Subcutaneous adipose tissue (tissue), 4 donors: ENCODE measurements around the gene TBCD. TPM values are rescaled to one million over a fixed set of nuclear protein-coding genes. Genes with fewer than 3 reads are reported as not detected.

Experiments used
- CTCF ChIP-seq: fragments of 450-650 bp; IDR thresholded peaks from one replicate; pipeline ENCODE4 v1.5.1; 2016; ENCODE audit warnings: low read depth, mild to moderate bottlenecking, control low read depth, antibody characterized with exemption, moderate library complexity
- total RNA-seq, 4 donors: library from RNA; depleted of rRNA; stranded (reverse); fragments of >200 nt; gene quantifications; one replicate each; pipeline ENCODE4 v1.1.0, GENCODE V29; 2016

The TBCD gene
- total RNA-seq, 4 donors from 2014 or later = 36.5 to 103 (median 54.7) TPM

GRCh38 chr17:82720204-82720603, 31.7 kb upstream of the TBCD start:
- no peak for TF ChIP-seq CTCF

GRCh38 chr17:82722341-82723013, 29.4 kb upstream of the TBCD start:
- TF ChIP-seq CTCF = no peak

- no peak for TF ChIP-seq CTCF
These were observed 28.6 kb upstream of the TBCD start for GRCh38 chr17:82723169-82723807.

- no peak for TF ChIP-seq CTCF
These were observed 25.4 kb upstream of the TBCD start for GRCh38 chr17:82726427-82726826.

GRCh38 chr17:82729479-82730260, 22.2 kb upstream of the TBCD start:
- no peak for TF ChIP-seq CTCF

- TF ChIP-seq CTCF = no peak
These were observed 19.6 kb upstream of the TBCD start for GRCh38 chr17:82732118-82732743.
